Muscle of back (tissue), 11 donors: Measurements from ENCODE around the gene ACSM5. TPM values are rescaled to one million over a fixed set of nuclear protein-coding genes. Genes with fewer than 3 reads are reported as not detected.
"Not testable (repeated sequence)": the region's sequence is repeated elsewhere in the genome, so short reads cannot be mapped to it uniquely, and the experiment has no call there.

ENCODE experiments used
- DNase-seq, 3 donors: peaks; one replicate each; pipeline versions ENCODE4 v3.0.0 to v3.0.0-alpha.2; 2013
- polyA plus RNA-seq, 10 donors: library from polyadenylated mRNA; unstranded; fragments of 120-200 nt; gene quantifications; one replicate each; pipeline ENCODE4 v1.2.1, GENCODE V29; 2013; ENCODE audit not compliant: insufficient read length in 10 of 10

ACSM5 gene
- polyA plus RNA-seq, 10 donors = 0.17 to 2.9 (median 0.34) TPM; not detected in 2

GRCh38 chr16:20397468-20398074, 11.8 kb upstream of the ACSM5 start:
- DNase-seq = no peak

- DNase-seq = no peak
Measured at GRCh38 chr16:20398603-20399002, 10.7 kb upstream of the ACSM5 start.

- no peak for DNase-seq
Measured at GRCh38 chr16:20399185-20399584, 10.1 kb upstream of the ACSM5 start.

GRCh38 chr16:20401066-20401465, 8.3 kb upstream of the ACSM5 start:
- DNase-seq = no peak

- no peak for DNase-seq
Measured at GRCh38 chr16:20401475-20402016, 7.8 kb upstream of the ACSM5 start.

GRCh38 chr16:20402651-20403050, 6.7 kb upstream of the ACSM5 start:
- DNase-seq = no peak

GRCh38 chr16:20404637-20405036, 4.7 kb upstream of the ACSM5 start, which contains the start of gene PDILT:
TSS of gene PDILT (minus strand) at chr16:20404737. CDS start at chr16:20399300, 5,437 bp downstream.
- no peak for DNase-seq

- DNase-seq = no peak
Measured at GRCh38 chr16:20410121-20410723, 888 bp downstream of the ACSM5 start.

GRCh38 chr16:20411055-20411454, 1.7 kb downstream of the ACSM5 start:
- no peak for DNase-seq

GRCh38 chr16:20415541-20415940, 6.2 kb downstream of the ACSM5 start:
- no peak for DNase-seq

GRCh38 chr16:20419093-20419492, 9.8 kb downstream of the ACSM5 start:
- not testable (repeated sequence) for DNase-seq

- not testable (repeated sequence) for DNase-seq
Measured at GRCh38 chr16:20421748-20422147, 12.4 kb downstream of the ACSM5 start.

- DNase-seq = not testable (repeated sequence)
Measured at GRCh38 chr16:20423772-20424128, 14.4 kb downstream of the ACSM5 start.

- DNase-seq = no peak
Measured at GRCh38 chr16:20424129-20424866, 15.0 kb downstream of the ACSM5 start.

GRCh38 chr16:20427401-20427797, 18.1 kb downstream of the ACSM5 start:
- DNase-seq = not testable (repeated sequence)

- not testable (repeated sequence) for DNase-seq
Measured at GRCh38 chr16:20429499-20429898, 20.2 kb downstream of the ACSM5 start.

- DNase-seq = not testable (repeated sequence)
Measured at GRCh38 chr16:20430480-20430879, 21.1 kb downstream of the ACSM5 start.

GRCh38 chr16:20430948-20431347, 21.6 kb downstream of the ACSM5 start:
- no peak for DNase-seq

- not testable (repeated sequence) for DNase-seq
Measured at GRCh38 chr16:20438950-20439349, 29.6 kb downstream of the ACSM5 start.

- DNase-seq = peak in 1 of 3 donors; percentile 53
Measured at GRCh38 chr16:20439820-20440231, 30.5 kb downstream of the ACSM5 start.

GRCh38 chr16:20440731-20441130, 31.4 kb downstream of the ACSM5 start:
- DNase-seq = peak in 1 of 3 donors; percentile 20

GRCh38 chr16:20441191-20441590, 31.9 kb downstream of the ACSM5 start:
- DNase-seq = peak in 2 of 3 donors; percentile 26 to 41

GRCh38 chr16:20441859-20442258, 32.5 kb downstream of the ACSM5 start:
- not testable (repeated sequence) for DNase-seq
